GM18951 (cell line): ENCODE results near the gene SCD5.

Experiments used
- POLR2A ChIP-seq: IDR thresholded peaks from 4 replicates; pipeline ENCODE4 v1.6.1; 2011; ENCODE audit warnings: mild to moderate bottlenecking; ENCODE audit not compliant: insufficient read length, insufficient read depth; ENCODE audit errors: extremely low read depth
- in situ Hi-C: fragments of 300-500 bp; cut with MboI; formaldehyde crosslinking; loops from one replicate; pipeline ENCODE4 v1.12.0; 2022; ENCODE audit warnings: low sequenced_read_pairs, mixed read lengths, inconsistent platforms; ENCODE audit not compliant: unreplicated experiment

The SCD5 gene

GRCh38 chr4:82694046-82694445, 104.5 kb downstream of the SCD5 start:
- in situ Hi-C loops = no loop called here
- TF ChIP-seq POLR2A = no peak

DNA sequence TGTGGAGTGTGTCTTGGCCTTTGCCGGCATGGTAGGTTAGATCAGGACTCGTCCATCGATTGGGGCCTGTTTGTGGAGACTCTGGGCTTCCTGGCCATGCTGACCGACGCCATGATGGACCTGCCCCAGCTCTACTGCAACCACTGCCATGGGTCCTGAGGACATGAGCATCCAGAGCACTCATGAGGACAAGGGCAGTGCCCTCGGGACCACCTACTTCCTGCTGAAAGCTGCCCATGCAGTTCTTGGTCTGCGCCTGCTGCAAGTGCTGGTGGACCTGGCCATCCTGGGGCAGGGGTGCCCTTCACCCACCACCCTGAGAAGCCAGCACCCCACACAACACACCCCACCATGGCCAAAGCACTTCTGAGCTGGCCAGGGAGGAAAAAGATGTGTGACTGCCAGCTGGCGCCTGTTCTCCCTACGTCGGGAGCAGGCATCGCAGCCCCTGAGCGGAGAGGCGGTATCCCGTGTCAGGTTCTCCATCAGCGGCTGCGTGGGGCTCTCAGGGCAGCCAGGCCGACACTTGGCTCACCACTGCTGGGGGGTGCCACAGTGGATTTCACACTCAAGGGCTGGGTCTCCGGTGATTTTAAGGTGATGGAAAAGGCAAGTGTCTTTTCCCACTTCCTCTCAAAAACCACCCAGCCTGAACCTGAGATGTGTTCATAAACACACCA, 106.4 kb downstream of the SCD5 start:
- in situ Hi-C loops = no loop called here

GRCh38 chr4:82691431-82691830, 107.2 kb downstream of the SCD5 start:
- in situ Hi-C loops = no loop called here
- TF ChIP-seq POLR2A = no peak

More for the DNA sequence above, 106.4 kb downstream of the SCD5 start:
- no peak for TF ChIP-seq POLR2A

GRCh38 chr4:82688091-82688795, 110.4 kb downstream of the SCD5 start:
- no peak for TF ChIP-seq POLR2A
- in situ Hi-C loops = no loop called here

DNA sequence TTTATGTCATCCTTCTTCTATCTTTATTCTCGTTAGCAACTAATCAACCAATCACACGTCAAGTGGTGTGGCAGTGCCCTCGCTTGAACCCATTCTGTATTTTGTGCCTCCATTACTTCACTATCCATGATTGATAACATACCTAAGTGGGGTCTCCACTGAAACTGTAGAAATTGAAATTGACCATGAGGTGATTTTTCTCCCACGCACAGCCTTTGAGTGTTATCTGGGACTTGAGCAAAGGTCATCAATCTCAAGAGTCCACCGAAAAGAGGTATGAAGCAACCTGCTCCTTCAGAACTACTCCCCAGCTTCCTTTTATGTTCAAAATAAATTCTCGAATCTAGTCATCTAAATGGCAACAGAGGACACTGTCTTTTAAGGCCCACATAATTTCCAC, 111.1 kb downstream of the SCD5 start:
- in situ Hi-C loops = no loop called here
- TF ChIP-seq POLR2A = no peak

GRCh38 chr4:82681754-82682153, 116.8 kb downstream of the SCD5 start:
- no peak for TF ChIP-seq POLR2A
- in situ Hi-C loops = no loop called here

DNA sequence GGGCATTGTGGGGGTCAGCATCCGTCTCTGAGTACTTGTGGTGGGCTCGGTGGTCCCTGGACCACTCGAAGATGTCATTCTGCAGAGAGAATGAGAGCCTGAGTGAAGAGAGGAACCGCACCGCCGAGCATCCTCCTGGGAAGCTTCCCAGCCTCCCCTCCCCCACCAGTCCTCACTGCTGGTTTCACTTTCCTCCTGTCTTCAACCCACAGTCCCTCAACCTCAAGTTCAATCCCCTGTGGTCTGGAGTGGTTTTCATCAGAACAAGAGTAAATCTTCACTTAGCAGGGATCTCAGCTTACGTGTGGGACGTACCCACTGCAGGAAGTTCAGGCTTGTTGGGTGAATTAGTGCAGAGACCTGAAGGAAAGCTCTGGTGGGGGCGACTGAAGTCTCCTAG, 117.8 kb downstream of the SCD5 start:
- TF ChIP-seq POLR2A = no peak
- in situ Hi-C loops = no loop called here

DNA sequence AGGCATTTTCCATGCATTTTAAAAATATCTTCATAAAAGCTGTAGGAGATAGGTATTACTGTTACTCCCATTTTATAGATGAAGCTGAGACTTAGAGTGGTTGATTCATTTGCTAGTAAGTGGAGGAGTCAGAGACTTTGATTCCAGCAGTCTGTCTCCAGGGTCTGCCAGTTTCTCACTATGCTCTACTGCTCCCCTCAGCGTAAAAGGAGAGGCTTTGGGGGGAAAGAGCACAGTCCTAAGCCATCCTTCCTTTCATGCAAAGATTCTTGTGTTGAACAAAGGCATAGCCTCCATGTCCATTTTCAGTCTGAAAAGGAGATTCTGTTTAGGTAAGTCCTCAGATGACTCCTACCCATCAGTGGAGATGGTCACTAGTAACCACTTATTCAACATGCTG, 119.1 kb downstream of the SCD5 start:
- in situ Hi-C loops = no loop called here
- TF ChIP-seq POLR2A = no peak

DNA sequence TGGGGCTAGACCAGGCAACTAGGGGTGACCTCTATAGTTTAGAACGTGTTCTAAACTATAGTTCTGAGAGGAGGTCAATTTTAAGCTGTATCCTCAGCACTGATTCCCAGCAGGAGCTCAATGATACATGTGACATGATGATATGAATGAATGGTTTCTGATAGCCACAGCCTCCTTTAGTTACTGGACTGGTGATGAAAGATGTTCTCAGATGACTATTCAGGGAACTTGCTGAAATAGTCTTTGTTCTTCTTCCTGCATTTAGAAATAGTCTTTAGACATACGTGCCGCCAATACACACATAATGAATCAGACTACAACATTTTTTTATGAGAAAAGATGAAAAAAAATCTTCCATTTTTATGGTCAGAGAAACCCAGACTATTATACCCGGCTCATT, 120.5 kb downstream of the SCD5 start:
- no peak for TF ChIP-seq POLR2A
- in situ Hi-C loops = no loop called here

DNA sequence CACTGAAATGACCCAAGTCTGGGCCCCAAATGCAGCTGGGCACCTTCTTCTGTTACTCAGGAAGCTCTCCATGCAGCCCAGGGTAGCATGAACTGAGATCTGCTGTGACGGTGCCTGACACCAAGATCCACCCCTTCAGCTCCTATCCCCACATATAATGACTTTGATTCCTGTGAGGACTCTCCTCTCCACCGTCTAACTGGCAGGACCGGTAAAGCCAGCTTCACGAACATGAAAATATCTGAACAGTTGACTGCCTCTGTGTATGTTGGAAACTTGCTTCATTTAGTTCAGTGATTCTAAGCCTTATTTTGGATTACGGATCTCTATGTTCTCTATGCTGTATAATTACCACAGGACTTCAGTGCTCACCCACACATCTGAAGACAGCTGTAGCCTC, 121.3 kb downstream of the SCD5 start:
- TF ChIP-seq POLR2A = no peak
- in situ Hi-C loops = no loop called here

GRCh38 chr4:82667761-82668480, 130.7 kb downstream of the SCD5 start:
- TF ChIP-seq POLR2A = no peak
- in situ Hi-C loops = no loop called here

GRCh38 chr4:82666970-82667665, 131.5 kb downstream of the SCD5 start:
- in situ Hi-C loops = no loop called here
- no peak for TF ChIP-seq POLR2A
